OCI-M2 (cell line): ENCODE measurements around the gene BFSP2.

ENCODE experiments used
- DNase-seq: peaks from one replicate; lab custom pipeline; 2025; ENCODE audit not compliant: unreplicated experiment; lab: John Stamatoyannopoulos, UW

BFSP2 gene

DNA sequence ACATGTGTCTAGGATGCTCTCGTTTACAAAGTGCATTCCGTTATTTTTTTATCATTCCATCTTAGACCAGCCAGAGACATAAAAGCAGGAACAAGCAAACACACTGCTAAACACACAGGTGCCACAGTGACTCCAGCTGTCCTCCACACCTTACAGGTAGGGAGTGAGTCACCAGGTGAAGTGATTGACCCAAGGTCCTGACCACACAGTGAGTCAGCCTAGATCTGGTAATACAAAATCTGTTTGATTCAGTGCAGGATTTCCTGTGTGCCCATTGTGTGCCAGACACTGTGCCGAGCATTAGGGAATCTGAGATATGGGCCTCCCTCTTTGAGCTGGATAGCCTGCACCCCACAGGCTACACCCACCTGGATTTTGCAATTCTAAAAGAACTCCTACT is 16.7 kb upstream of the BFSP2 start:
- DNase-seq: no peak

DNA sequence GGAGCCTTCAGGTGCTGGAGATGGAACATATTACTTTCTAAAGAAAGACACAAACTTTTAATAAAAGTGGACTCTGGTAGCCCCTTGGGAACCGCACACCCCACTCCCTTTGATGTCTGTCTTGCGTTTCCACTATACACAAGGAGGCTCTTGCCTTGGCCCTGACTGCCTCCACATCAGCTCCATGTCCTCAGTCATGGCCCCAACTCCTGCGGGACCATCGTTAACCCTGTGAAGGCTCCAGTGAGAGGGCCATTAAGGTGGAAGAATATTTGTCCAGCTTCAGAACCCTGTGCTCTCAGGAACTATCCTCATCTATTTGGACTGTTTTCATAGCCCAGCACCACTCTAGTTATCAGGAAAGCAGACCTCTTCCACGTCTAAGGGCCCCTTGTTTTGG is 16.1 kb upstream of the BFSP2 start:
- no peak for DNase-seq

DNA sequence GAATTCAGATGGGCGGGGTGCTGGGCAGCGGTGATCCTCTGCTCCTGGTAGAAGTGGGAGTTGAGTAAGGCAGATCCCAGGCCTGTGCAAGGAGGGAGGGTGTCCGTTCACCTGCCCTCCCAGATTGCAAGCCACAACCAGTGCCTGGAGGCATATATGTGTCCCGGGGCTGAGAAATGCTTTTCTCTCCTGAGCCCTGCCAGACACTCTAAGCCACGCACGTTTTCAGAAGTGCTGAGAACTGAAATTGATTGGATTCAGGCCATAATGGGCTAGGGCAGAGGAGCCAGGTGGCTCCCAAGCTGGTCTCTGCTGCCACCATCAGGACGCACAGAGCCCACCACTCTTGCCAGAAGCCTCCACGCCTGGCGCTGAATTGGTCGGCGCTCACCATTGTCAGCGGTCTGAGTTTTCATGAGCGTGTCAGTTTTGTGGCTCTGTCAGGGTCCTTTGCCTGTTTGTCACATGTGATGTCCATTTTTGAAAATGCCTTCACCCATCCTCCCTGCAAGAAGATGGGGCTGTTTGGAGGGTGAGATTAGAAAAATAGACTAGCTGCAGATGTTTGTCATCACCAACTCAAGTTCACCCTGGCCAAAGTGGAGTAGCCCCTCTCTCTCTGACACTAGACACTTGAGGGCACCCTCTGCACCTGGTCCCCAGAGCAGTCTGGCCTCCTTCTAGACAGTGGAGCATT is 15.4 kb upstream of the BFSP2 start:
- DNase-seq: no peak

DNA sequence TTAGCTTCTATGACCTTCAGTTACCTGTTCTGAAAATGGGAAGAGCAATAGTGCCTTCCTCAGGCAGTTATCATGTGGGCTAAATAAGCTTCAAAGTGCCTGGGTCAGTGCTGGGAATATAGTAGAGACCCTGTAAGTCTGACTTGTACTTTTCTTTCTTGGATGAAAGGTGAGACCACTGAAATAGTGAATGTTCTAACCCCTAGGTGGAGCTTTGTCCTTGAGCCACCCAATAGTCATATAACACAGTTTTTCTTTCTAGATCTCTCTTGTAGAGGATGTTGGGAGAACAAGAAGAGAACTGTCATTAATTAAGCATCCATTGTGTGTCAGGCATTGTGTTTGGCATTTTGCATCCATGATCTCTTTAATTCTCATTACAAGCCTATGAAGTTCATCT is 13.0 kb upstream of the BFSP2 start:
- DNase-seq: no peak

DNA sequence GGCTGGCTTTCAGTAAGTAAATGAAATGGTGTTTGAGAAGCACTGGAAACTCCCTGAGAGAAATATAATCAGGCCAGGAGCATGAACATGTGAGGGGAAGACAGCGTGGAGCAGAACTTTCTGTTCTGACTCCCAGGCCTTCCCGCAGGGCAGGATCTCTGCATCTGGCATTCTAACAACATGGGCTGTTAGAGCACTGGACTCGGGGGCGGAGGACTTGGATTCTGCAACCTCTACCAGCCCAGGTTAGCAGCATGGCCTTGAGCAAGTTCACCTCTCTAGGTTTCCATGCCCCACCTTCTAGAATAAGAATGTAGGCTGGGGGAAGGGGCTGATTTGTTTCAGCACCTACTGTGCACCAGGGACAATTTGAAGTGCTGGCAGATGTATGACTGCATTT is 12.5 kb upstream of the BFSP2 start:
- no peak for DNase-seq

DNA sequence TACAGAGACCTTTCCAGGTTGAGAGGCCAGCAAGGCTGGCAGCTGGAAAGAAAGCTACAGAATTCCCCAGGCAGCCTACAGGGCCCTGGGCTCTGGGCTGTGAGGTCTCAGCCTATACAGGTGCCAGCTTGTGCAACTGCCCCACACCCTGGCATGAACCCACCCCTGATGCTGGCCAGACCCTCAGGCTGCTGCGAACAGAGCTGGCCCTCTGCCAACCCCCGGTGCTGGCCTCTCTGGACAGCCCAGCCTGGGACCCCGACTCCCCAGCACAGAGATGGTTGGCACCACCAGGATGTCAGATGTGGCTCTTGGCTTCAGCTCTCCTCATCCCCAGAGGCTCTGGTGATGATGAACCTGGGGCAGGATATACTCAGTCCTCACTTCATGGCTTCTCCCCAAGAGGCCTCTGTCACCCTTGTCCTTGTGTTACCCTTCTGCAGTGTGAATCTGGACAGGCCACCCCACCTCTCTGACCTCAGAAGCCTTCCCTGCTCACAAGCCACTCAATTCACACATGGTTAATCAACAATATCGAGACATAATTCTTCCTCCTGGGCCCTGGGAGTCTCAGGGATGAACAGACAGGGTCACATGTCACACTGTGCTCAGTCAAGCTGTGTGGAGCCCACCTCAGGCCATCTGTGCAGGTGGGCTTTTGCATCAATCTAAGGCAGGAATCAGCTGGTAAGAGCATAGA is 11.0 kb upstream of the BFSP2 start:
- DNase-seq: no peak

DNA sequence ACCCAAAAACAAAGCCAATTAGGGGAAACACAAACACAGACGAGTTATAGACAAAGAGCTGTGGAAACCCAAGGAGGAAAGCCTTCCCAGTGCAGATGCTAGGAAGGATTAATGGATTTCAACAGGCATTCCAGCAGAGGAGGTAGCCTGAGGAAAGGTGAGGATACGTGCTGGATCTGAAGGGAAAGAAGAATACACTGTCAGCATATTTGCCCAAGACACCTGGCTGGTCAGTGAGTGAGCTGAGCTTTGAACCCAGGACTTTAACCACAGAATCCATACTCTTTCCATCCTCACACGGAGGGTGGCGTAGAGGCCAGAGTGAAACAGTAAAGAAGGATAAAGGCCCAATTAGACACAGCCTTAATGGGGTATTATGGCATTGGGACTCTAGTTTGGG is 9.1 kb upstream of the BFSP2 start:
- no peak for DNase-seq

DNA sequence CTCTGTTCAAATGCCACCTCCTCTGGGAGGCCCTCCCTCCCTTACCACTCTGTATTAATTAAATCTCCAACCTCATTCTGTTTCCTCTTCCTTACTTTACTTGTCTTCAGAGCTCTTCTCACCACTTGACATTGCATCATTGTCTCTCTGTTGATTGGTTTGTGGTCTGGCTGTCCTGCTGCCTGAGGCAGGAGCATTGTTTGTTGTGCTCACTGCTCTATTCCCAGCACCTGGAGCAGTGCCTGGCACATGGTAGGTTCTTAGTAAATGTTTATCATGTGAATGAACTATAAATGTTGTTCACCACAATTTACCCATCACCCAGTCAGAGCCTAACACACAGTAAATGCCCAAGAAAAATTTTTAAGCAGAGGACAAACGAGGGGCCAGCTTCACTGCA is 6.7 kb upstream of the BFSP2 start:
- no peak for DNase-seq

DNA sequence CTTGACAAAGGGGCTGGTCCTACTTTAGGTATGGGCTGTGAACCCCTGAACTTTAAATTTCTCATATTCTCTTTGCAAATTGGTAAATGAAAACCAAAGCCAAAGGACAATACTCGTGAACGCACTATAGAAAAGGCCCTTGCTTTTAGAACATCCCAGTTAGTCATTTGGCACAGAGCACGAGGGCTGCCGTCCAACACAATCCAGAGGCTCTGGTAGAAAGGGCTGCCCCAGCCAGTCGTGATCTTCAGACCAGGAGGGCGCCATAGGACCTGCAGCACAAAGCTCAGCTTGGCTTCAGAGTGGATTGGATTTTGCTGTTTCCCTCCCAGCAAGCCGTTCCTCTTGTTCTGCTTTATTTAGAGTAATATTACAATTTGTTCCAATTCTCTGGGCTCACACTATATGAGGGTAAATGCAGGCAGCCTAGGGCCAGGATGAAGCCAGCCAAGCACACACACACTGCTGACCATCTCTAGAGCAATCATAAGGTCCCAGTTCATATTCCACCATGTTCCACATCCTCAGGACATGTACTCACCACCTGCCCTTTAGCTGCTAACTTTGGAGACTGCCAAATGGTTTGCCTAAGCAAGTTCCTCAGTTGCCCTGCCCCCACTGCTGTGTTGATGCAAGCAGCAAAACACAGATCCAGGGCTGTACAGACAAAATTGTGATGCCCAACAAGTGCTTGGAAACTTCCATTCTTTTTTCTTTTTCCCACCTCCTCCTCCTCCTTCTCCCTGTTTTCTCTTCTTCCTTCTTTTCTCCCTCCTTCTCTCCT is 6.0 kb upstream of the BFSP2 start:
- DNase-seq: no peak

DNA sequence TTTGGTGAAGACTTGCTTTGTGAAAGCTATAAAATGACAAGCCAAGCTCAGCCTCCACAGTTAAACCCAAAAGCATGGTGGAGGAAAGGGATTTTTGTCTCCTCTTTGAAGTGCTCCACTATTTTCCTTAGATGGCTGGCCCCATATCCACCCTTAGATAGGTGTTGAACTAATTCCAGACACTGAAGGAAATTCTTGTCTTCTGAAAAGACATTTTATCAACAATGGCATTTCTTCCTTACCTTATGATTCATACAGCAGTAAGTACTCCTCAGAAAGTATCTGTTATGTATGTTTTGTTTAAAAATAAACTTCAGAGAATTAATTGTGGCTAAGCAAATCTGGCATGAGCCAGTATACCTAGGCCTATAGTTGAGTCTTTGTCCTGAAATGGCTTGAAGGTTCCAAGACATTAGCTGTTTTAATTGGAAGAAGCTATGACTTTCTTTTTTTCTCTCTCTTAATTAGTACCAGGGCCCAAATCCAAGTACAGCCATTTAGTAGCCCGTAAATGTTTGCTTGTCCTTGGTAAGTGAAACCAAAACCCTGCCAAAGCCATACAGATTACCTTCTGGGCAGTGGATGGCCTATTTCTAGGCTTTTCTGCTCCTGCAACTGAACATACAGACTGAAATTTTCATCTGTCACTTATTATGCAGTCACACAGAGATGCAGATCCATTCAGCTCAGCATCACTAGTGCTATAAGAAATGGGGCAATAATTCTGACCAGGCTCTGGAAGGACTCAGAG is 5.1 kb upstream of the BFSP2 start:
- no peak for DNase-seq

DNA sequence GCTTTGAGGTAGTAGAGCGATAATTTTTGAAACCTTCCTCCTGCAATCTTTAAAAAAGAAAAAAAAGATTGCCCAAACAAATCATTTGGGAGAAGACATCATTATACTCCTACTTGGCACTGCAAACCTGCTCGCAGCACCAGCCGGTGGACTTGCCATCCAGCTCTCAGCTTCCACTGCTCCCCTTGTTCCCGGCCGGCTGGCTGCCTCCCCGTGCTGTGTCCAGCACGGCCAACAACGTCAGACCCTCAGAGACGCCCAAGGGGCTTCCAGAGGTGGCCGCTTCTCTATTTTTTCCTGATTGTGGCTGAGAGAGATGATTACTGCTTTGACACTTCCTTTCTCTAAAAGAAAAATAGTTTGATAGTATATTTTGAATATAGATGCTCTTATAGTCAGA is 3.0 kb upstream of the BFSP2 start:
- DNase-seq: no peak

DNA sequence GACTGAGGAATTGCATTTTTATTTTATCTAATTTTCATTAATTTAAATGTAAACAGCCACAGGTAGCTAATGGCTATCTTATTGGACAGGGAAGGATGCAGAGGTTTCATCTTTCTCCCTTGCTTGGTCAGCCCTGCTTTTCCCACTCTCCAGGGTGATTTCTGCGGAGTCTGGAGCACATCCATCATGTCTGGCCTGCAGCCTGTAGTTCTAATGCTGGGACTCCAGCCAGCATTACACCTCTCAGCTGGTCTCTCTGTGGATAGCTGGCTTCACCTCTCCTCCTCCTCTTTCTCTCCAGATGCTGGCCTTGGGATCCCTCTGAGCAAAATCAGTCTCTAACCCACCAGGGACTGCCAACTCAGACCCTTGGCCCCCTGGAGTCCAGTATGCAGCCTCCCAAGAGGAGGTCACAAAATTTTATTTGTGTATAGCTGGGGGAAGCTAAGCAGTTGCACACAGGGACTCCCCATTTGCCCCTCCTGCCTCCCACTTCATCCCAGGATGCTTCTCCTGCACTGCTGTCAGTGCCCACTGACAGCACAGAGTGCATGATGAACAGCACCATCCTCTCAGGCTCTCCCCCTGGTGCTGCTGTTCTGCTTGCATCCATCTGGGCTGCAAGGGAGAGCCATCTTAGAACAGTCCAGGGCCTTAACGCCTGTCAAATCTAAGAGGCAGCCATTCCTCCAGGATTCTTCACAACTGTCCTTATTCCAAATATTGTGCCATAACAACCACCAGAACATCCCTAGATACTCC is 1.7 kb downstream of the BFSP2 start:
- DNase-seq: no peak

DNA sequence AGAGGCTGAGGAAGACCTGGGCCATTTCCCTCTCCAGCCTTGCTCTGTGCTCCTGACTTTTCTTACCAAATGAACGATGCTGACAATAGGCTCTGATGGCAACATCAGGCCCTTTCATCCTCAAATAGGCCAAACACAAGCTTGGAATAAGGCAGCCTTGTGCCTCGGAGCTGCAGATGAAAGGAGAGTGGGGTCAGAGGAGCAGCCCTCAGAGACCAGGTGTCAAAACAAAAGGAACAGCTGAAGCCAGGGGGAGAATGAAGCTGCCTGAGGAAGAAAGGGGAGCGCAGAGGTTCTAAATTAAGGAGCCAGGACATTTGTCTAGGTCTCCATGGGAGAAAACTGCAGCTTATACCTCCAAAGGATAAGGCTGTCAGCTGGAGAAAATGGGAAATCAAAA is 5.1 kb downstream of the BFSP2 start:
- DNase-seq: no peak

DNA sequence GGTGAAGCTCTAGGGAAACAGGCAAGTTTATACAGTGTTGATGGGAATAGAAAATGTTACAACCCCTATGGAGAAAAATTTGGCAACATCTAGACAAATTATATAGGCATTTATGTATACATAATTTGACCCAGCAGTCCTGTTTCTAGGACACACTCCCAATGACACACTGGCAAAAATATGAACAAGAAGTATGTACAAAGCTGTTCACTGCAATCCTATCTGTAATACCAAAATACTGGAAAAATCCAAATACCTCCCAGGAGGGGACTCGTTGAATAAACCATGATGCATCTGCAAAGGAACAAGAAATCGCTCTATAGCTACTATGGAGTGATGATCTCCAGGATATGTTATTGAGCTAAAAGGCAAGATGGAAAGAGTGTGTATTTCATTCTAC is 8.5 kb downstream of the BFSP2 start:
- DNase-seq: no peak

DNA sequence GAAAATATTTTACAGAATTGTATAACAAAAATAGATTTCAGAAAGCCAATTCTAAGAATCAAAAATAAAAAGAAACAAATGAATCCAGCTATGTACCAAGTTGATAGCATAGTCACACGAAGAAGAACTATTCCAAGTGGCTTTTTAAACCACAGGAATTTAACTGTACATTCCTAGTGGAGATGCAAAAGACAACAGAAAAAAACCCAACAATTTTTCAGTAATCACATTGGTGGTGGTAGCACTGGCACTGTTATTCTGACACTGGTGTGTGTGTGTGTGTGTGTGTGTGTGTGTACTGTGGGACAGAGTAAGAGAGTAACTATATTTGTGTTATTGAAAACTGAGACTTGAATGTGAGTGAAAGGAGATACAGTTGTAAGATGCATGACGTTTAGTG is 9.1 kb downstream of the BFSP2 start:
- no peak for DNase-seq

DNA sequence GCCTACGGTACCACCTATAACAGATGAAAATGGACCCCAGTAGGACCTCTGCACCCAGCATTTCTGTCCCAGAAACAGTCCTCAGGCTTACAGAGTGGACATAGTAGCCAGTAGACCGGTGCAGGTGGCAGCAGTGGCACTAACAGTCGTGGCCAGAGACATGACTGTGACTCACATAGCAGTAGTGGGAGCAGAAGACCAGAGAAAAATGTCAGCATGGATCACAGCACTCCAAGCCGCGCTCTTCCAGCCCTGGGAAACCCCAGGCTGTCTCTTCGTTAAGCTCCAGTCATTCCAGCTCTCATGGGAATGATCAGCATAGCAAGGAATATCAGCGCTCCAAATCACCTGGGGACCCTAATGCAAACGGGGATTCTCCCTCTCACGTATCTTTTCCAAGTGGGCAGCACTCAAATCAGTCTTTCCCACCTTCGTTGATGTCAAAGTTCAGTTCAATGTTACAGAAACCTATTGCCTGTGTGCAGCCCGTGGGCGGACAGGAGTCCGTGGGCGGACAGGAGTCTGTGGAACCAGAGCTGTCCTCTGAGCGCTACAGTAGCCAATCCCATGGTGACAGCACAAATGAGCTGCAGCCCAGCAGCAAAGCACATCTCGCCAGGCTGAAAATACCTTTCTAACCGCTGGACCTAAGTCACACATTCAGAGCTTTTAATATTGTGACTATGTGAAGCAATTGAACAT is 10.5 kb downstream of the BFSP2 start:
- DNase-seq: no peak

DNA sequence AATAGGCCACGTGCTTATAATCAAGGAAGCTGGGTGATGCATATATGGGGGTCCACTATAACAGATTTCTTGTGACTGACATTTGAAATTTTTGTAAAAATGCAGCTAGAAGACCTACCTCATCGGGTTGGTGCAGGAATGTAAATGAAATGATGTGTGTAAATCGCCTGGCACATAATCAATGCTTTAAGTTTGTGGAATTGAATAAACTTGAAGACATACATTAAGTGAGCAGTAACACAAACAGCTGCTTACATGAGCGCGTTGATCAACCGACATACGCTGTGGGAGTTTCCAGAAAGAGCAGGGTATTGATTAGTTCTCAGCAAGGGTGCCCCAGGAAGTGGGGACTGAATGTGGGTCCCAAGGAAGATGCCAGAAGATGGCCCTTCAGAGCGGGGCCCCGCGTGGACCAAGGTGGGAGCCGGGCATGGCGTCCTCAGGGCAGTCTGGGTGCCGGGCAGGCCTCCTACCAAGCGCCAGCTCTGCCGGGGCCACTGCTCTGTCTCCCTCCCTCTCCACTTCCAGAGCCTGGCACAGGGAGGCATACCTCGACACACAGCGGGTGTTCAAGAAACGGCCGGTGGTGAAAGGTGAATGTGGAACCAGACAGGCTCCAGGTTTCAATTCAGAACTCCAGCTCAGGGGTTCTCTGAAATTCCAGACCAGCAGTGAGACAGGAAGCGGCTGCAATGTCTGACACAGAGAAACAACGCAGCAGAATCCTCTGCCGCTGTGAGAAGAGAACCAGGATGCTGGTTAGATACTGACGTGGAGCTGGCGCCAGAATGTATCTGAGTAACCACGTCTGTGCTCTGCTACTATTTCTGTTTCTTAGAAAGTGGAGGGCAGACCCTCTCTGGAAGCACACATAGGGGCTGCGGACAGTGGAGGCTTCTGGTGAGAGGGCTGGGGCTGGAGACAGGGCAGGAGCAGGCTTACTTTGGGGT is 12.6 kb downstream of the BFSP2 start:
- DNase-seq: no peak

DNA sequence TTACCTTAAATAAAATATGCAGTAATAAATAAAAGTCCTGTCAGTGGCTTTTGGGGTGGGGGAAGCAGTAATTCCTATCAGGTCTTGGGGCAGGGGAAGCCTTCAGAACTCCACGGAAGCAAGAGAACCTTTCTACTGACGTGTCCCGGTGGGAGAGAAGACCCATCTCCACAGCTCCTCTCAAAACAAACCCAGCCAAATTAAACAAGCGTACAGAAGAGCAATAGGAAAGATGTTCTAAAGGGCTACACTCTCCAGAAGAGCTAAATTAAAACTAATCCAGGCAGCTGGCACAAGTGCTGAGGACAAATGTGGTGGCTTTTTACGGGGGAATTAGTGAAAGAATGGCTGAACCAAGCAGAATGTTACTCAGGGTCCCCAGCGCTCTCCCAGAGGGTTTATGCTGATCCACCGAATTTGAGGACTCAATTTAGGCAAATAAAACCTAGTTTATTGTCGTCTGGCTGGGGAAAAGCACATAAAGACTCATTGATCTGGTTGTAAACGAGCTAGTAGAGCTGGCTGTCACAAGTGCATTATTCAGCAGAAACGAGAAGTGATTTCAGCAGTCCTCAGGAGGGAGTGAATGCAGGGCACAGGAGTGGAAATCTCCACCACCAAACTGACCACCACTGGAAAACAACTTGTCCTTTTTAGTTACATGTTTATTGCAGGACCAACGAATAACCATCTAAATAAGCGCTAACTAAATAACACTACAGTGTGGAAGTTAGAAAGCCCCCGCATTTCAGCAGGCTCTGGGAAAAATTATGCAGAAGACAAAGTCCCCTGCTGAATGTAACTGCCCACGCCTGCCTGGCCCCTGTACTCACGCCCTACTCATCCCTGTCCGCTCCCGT is 13.5 kb downstream of the BFSP2 start:
- DNase-seq: no peak
